Trophoblast cell (in vitro differentiated cells and primary cell): Measurements from ENCODE around the gene TIMM21.
A peak's percentile ranks its signal among the peaks of the same experiment; 100 is the strongest.

Experiments used
- DNase-seq, 2 donors: peaks; one replicate each; pipeline ENCODE4 v3.0.0-alpha.2; 2016
- H2AFZ ChIP-seq: 2 replicates; pipeline ENCODE4 v1.6.1; 2013; ENCODE audit warnings: low read length, moderate library complexity, mild to moderate bottlenecking; ENCODE audit not compliant: insufficient read depth, poor library complexity
- H2AK5ac ChIP-seq: 2 replicates; pipeline ENCODE4 v1.6.1; 2013; ENCODE audit warnings: mild to moderate bottlenecking, low read length
- H2BK120ac ChIP-seq: 2 replicates; pipeline ENCODE4 v1.6.1; 2013; ENCODE audit warnings: low read length, mild to moderate bottlenecking, moderate library complexity; ENCODE audit not compliant: insufficient read depth, poor library complexity
- H2BK12ac ChIP-seq: 2 replicates; pipeline ENCODE4 v1.6.1; 2013; ENCODE audit warnings: mild to moderate bottlenecking, low read length, moderate library complexity
- H2BK5ac ChIP-seq: 2 replicates; pipeline ENCODE4 v1.6.1; 2013; ENCODE audit warnings: low read length, low read depth, moderate library complexity, mild to moderate bottlenecking; ENCODE audit not compliant: poor library complexity
- H3K14ac ChIP-seq: 2 replicates; pipeline ENCODE4 v1.6.1; 2013; ENCODE audit warnings: mild to moderate bottlenecking, low read length
- H3K18ac ChIP-seq: 2 replicates; pipeline ENCODE4 v1.6.1; 2013; ENCODE audit warnings: mild to moderate bottlenecking, low read length
- H3K23ac ChIP-seq: 2 replicates; pipeline ENCODE4 v1.6.1; 2013; ENCODE audit warnings: low read length
- H3K27ac ChIP-seq: 2 replicates; pipeline ENCODE4 v1.5.1; 2013; ENCODE audit warnings: low read depth, mild to moderate bottlenecking, inconsistent platforms, low read length, moderate library complexity
- H3K27me3 ChIP-seq: 2 replicates; pipeline ENCODE4 v1.6.1; 2013; ENCODE audit warnings: inconsistent platforms, mild to moderate bottlenecking, low read length, moderate library complexity; ENCODE audit not compliant: insufficient read depth
- H3K36me3 ChIP-seq, 2 experiments: 1 replicate in 1 of 2; 2 replicates in 1 of 2; pipeline ENCODE4 v1.6.1; 2013; ENCODE audit warnings: low read length in 2 of 2, mild to moderate bottlenecking in 2 of 2, moderate library complexity in 1 of 2; ENCODE audit not compliant: insufficient read depth in 2 of 2, control insufficient read depth in 1 of 2
- H3K4ac ChIP-seq: 2 replicates; pipeline ENCODE4 v1.6.1; 2013; ENCODE audit warnings: low read depth, mild to moderate bottlenecking, low read length, moderate library complexity
- H3K4me1 ChIP-seq, 2 experiments: 1 replicate in 1 of 2; 2 replicates in 1 of 2; pipeline ENCODE4 v1.6.1; 2013; ENCODE audit warnings: low read length in 2 of 2, mild to moderate bottlenecking in 2 of 2, moderate library complexity in 1 of 2; ENCODE audit not compliant: insufficient read depth in 2 of 2, control insufficient read depth in 1 of 2
- H3K4me2 ChIP-seq: 2 replicates; pipeline ENCODE4 v1.6.1; 2013; ENCODE audit warnings: inconsistent platforms, mild to moderate bottlenecking, low read length, moderate library complexity
- H3K4me3 ChIP-seq: 2 replicates; pipeline ENCODE4 v1.5.1; 2013; ENCODE audit warnings: mild to moderate bottlenecking, low read depth, low read length, inconsistent platforms
- H3K79me1 ChIP-seq: one replicate; pipeline ENCODE4 v1.6.1; 2013; ENCODE audit warnings: low read length
- H3K79me2 ChIP-seq: 2 replicates; pipeline ENCODE4 v1.6.1; 2013; ENCODE audit warnings: low read length, mild to moderate bottlenecking; ENCODE audit not compliant: control insufficient read depth, insufficient read depth, poor library complexity
- H3K9ac ChIP-seq: 2 replicates; pipeline ENCODE4 v1.6.1; 2013; ENCODE audit warnings: mild to moderate bottlenecking, low read length
- H3K9me3 ChIP-seq: 2 replicates; pipeline ENCODE4 v1.6.1; 2013; ENCODE audit warnings: low read depth, mild to moderate bottlenecking, control low read depth, inconsistent platforms, low read length; ENCODE audit not compliant: insufficient read depth
- H4K12ac ChIP-seq: 2 replicates; pipeline ENCODE4 v1.6.1; 2013; ENCODE audit warnings: low read depth, mild to moderate bottlenecking, low read length, moderate library complexity
- H4K8ac ChIP-seq: 2 replicates; pipeline ENCODE4 v1.6.1; 2013; ENCODE audit warnings: low read depth, mild to moderate bottlenecking, low read length, moderate library complexity
- H4K91ac ChIP-seq: one replicate; pipeline ENCODE4 v1.6.1; 2013; ENCODE audit warnings: low read depth, mild to moderate bottlenecking, low read length, moderate library complexity
- WGBS: extraction: QIAGEN DNeasy Blood & Tissue Kit; methylation state at CpG from one replicate; pipeline ENCODE4 v1.1.7; 2013; ENCODE audit warnings: missing lambda C conversion rate; ENCODE audit not compliant: insufficient read length, insufficient coverage; ENCODE audit errors: extremely low coverage; 5-methylcytosine and 5-hydroxymethylcytosine counted together

The TIMM21 gene

DNA sequence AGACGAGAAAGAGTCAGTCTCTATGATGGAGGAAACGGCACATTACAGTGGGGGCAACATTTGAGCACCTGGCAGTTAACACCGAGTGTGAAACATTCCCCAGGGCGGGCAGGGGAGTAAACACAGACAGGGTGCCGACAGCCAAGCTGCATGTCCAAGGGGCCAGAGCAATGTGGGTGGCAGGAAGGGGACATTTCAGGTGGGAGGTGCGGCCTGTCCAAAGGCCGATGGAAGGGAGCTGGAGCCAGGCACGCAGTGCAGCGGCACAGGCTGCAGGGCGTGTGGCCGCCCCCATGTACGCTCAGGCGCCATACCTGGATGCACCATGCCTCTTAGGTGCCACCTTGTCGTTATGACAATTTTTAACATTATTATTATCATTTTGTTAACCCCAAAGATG is 43.3 kb downstream of the TIMM21 start:
- H3K4me3 ChIP-seq, result no peak overlapping the region
- no peak for DNase-seq
- no peak overlapping the region for H3K4me2 ChIP-seq
- no peak overlapping the region for H2AK5ac ChIP-seq
- H3K9me3 ChIP-seq, result no peaks in the 10 kb centered on the region
- no peak overlapping the region for H2BK12ac ChIP-seq
- H3K4ac ChIP-seq, result no peak overlapping the region
- H3K18ac ChIP-seq, result no peak overlapping the region
- H3K79me2 ChIP-seq, result no peaks in the 10 kb centered on the region
- H4K8ac ChIP-seq, result no peak overlapping the region
- H3K36me3 ChIP-seq, result no peaks in the 10 kb centered on the region
- H3K79me1 ChIP-seq, result no peaks in the 10 kb centered on the region
- no peak overlapping the region for H3K23ac ChIP-seq
- no peak overlapping the region for H2AFZ ChIP-seq
- H4K91ac ChIP-seq, result no peak overlapping the region
- H3K27me3 ChIP-seq, result no peaks in the 10 kb centered on the region
- no peaks in the 10 kb centered on the region for H3K4me1 ChIP-seq
- no peak overlapping the region for H4K12ac ChIP-seq
- no peak overlapping the region for H2BK120ac ChIP-seq
- no peak overlapping the region for H3K14ac ChIP-seq
- WGBS, result no CpG with 5 or more reads among the region's 14 CpGs
- H3K9ac ChIP-seq, result peak overlapping the region; percentile 34
- no peak overlapping the region for H3K27ac ChIP-seq
- H2BK5ac ChIP-seq, result no peak overlapping the region

DNA sequence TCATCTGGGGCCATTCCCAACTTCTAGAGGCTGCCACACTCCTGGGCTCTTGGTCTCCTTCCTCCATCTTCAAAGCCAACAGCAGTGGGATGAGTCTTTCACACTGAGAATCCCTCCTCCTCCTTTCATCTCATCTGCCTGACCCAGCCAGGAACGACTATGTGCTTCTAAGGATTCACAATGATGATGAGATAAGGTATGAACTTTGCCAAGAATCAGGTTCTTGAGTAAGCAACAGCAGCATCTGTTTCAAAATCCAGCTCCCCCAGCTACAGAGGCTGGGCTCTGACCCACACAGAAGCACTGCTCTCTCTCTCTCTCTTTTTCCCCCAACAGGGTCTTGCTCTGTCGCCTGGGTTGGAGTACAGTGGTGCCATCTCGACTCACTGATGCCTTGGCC is 46.4 kb downstream of the TIMM21 start:
- Histone ChIP-seq H3K23ac (no peak overlapping the region), H2BK12ac (no peak overlapping the region), H3K79me2 (no peaks in the 10 kb centered on the region), H2BK5ac (no peak overlapping the region), H3K36me3 (no peaks in the 10 kb centered on the region), H4K12ac (no peak overlapping the region), H3K4me1 (no peaks in the 10 kb centered on the region), H3K9me3 (no peaks in the 10 kb centered on the region), H3K18ac (no peak overlapping the region), H3K14ac (no peak overlapping the region), H2BK120ac (no peak overlapping the region), H3K79me1 (no peaks in the 10 kb centered on the region), H2AK5ac (no peak overlapping the region), H3K27me3 (no peaks in the 10 kb centered on the region), H3K4ac (no peak overlapping the region), H3K4me2 (no peak overlapping the region), H3K27ac (no peak overlapping the region), H3K9ac (no peak overlapping the region), H3K4me3 (no peak overlapping the region), H4K91ac (no peak overlapping the region), H4K8ac (no peak overlapping the region), H2AFZ (no peak overlapping the region)
- peak in 1 of 2 donors; percentile 61 for DNase-seq
- WGBS, result no CpG with 5 or more reads among the region's 3 CpGs

DNA sequence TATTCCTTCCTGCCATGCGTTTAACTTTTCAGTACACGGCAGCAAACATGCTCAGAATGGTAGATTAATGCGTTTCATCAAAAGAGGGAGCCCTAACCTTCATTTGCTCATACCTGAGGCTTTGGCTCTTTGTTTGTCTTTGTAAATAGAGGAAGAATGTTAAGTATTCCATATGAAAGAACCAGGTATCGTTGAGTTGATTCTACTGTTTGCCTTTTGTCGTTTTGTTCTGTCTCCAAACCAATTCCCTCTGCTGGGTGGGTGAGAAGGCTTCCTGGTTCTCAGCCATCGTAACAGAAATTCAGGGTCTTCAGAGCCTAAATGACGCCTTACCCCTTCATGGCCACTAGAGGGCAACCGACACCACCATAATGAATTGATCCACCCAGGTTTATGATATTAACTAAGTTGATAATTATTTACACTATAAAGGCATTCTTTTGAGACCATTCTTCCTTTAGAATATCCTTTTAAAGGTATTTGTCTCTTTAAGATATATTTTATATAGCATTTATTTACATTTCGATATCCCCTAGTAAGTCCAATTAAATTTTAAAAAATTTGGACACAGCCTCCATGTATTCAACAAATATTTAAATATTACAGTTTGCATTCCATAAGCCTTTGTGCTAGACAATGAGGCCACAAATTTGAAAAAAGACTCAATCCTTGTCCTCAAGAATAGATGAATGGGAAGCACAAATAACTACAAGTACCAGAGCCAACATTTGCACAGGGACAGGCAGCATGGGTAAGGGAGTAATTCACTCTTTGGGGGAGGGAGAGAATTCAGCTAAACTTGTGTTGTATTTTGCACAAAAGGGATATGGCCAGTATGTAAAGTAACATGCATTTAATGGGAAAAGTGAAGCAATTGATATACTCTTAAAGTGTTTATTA is 48.1 kb downstream of the TIMM21 start:
- no peak overlapping the region for H3K4me3 ChIP-seq
- no peaks in the 10 kb centered on the region for H3K4me1 ChIP-seq
- no peak overlapping the region for H2AK5ac ChIP-seq
- no CpG with 5 or more reads among the region's 9 CpGs for WGBS
- no peaks in the 10 kb centered on the region for H3K36me3 ChIP-seq
- DNase-seq, result peak; percentile 38 to 80
- no peaks in the 10 kb centered on the region for H3K27me3 ChIP-seq
- no peak overlapping the region for H2BK12ac ChIP-seq
- H3K79me2 ChIP-seq, result no peaks in the 10 kb centered on the region
- no peaks in the 10 kb centered on the region for H3K79me1 ChIP-seq
- H3K9ac ChIP-seq, result no peak overlapping the region
- no peak overlapping the region for H4K12ac ChIP-seq
- H3K9me3 ChIP-seq, result no peaks in the 10 kb centered on the region
- no peak overlapping the region for H3K14ac ChIP-seq
- no peak overlapping the region for H3K18ac ChIP-seq
- H3K4me2 ChIP-seq, result peak overlapping the region; percentile 24
- H2BK5ac ChIP-seq, result no peak overlapping the region
- H2AFZ ChIP-seq, result no peak overlapping the region
- no peak overlapping the region for H2BK120ac ChIP-seq
- no peak overlapping the region for H4K8ac ChIP-seq
- H3K23ac ChIP-seq, result no peak overlapping the region
- H3K27ac ChIP-seq, result no peak overlapping the region
- H4K91ac ChIP-seq, result no peak overlapping the region
- H3K4ac ChIP-seq, result no peak overlapping the region

- Histone ChIP-seq H3K23ac (no peak overlapping the region), H4K91ac (no peak overlapping the region), H3K18ac (no peak overlapping the region), H2BK120ac (no peak overlapping the region), H3K79me1 (no peaks in the 10 kb centered on the region), H3K4me2 (no peak overlapping the region), H4K8ac (no peak overlapping the region), H3K14ac (no peak overlapping the region), H3K9ac (no peak overlapping the region), H2AK5ac (no peak overlapping the region), H3K79me2 (no peaks in the 10 kb centered on the region), H2AFZ (no peak overlapping the region), H3K4ac (no peak overlapping the region), H2BK5ac (no peak overlapping the region), H3K27ac (no peak overlapping the region), H3K9me3 (no peaks in the 10 kb centered on the region), H3K4me3 (no peak overlapping the region), H3K4me1 (no peaks in the 10 kb centered on the region), H2BK12ac (no peak overlapping the region), H3K27me3 (no peaks in the 10 kb centered on the region), H4K12ac (no peak overlapping the region), H3K36me3 (no peaks in the 10 kb centered on the region)
- no CpG with 5 or more reads among the region's 11 CpGs for WGBS
- DNase-seq, result no peak
Observed at GRCh38 chr18:74197705-74198341, 49.5 kb downstream of the TIMM21 start.
